Uterus (tissue), 4 donors: ENCODE results near the gene AK4. TPM values are rescaled to one million over a fixed set of nuclear protein-coding genes. Genes with fewer than 3 reads are reported as not detected.
A peak's percentile ranks its signal among the peaks of the same experiment; 100 is the strongest.

Experiments used
- DNase-seq, 2 donors: peaks; one replicate each; pipeline ENCODE4 v3.0.0-alpha.2; 2019 to 2020
- H3K27ac ChIP-seq, 2 donors: fragments of 200-600 bp; sonication (generic); 1 replicate in 1 of 2; 2 replicates in 1 of 2; pipeline ENCODE4 v1.5.1; 2016 to 2018
- H3K27me3 ChIP-seq, 2 donors: fragments of 200-600 bp; sonication (generic); one replicate each; pipeline ENCODE4 v1.5.1; 2018 to 2019; ENCODE audit warnings: control low read depth in 1 of 2
- H3K36me3 ChIP-seq, 2 donors: fragments of 200-600 bp; sonication (generic); one replicate each; pipeline ENCODE4 v1.5.1; 2019; ENCODE audit warnings: control low read depth in 1 of 2
- H3K4me1 ChIP-seq, 2 donors: fragments of 200-600 bp; sonication (generic); one replicate each; pipeline ENCODE4 v1.5.1; 2018 to 2019; ENCODE audit warnings: control low read depth in 1 of 2
- H3K4me3 ChIP-seq, 2 donors: fragments of 200-600 bp; sonication (generic); 1 replicate in 1 of 2; 2 replicates in 1 of 2; pipeline ENCODE4 v1.5.1; 2018 to 2019; ENCODE audit warnings: mild to moderate bottlenecking in 1 of 2
- H3K9me3 ChIP-seq, 2 donors: fragments of 200-600 bp; sonication (generic); one replicate each; pipeline ENCODE4 v1.5.1; 2019; ENCODE audit warnings: control low read depth in 1 of 2
- POLR2A ChIP-seq, 2 donors: fragments of 450-650 bp; IDR thresholded peaks; one replicate each; pipeline ENCODE4 v1.6.1; 2016; ENCODE audit warnings: antibody characterized with exemption in 2 of 2, mild to moderate bottlenecking in 1 of 2, moderate library complexity in 1 of 2
- intact Hi-C: fragments of 100-400 bp; cut with DNase I; formaldehyde crosslinking; loops from one replicate; pipeline ENCODE4 v1.15.1; 2023; ENCODE audit warnings: low total_unique reads
- total RNA-seq, 4 donors: library from RNA; depleted of rRNA in 3 of 4; stranded (reverse); fragments of >200 nt in 3 of 4; gene quantifications; one replicate each; pipeline versions ENCODE4 v1.1.0 to v1.2.4, GENCODE V29; 2014 to 2023
- TF ChIP-seq, protein P1 (sequence below), 4 experiments: fragments of 200-600 bp in 2 of 4; fragments of 450-650 bp in 2 of 4; sonication (generic) in 2 of 4; IDR thresholded peaks; one replicate each; pipeline ENCODE4 v1.5.1; 2016 to 2019; ENCODE audit warnings: antibody characterized with exemption in 4 of 4, mild to moderate bottlenecking in 2 of 4, moderate library complexity in 1 of 4
- donor health status: DM: yes; HTN: yes; CAD: no.

AK4 gene
- total RNA-seq, 4 donors from 2014 or later: 9.5 to 31.5 (median 18.5) TPM

DNA sequence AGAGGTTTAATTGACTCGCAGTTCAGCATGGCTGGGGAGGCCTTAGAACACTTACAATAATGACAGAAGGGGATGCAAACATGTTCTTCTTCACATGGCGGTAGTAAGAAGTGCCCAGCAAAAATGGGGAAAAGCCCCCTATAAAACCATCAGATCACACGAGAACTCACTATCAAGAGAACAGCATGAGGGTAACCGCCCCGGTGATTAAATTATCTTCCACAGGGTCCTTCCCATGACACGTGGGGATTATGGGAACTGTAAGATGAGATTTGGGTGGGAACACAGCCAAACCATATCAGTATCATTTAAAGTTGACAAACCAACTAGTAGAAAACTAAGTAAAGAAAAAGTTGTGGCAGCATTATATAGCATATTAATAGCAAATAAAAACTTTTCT lies 90.0 kb downstream of the AK4 start:
- intact Hi-C loops: no loop called here
- H3K4me1 ChIP-seq: no peaks in the 10 kb centered on the region
- no peak overlapping the region for H3K4me3 ChIP-seq
- peaks cover 0 to 3% of the 10 kb centered on the region in 2 donors for H3K9me3 ChIP-seq
- TF ChIP-seq POLR2A (IDR thresholded peaks at IDR 0.05): no peak
- TF ChIP-seq, protein P1, sequence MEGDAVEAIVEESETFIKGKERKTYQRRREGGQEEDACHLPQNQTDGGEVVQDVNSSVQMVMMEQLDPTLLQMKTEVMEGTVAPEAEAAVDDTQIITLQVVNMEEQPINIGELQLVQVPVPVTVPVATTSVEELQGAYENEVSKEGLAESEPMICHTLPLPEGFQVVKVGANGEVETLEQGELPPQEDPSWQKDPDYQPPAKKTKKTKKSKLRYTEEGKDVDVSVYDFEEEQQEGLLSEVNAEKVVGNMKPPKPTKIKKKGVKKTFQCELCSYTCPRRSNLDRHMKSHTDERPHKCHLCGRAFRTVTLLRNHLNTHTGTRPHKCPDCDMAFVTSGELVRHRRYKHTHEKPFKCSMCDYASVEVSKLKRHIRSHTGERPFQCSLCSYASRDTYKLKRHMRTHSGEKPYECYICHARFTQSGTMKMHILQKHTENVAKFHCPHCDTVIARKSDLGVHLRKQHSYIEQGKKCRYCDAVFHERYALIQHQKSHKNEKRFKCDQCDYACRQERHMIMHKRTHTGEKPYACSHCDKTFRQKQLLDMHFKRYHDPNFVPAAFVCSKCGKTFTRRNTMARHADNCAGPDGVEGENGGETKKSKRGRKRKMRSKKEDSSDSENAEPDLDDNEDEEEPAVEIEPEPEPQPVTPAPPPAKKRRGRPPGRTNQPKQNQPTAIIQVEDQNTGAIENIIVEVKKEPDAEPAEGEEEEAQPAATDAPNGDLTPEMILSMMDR (IDR thresholded peaks at IDR 0.05): no peak
- no peak overlapping the region for H3K27ac ChIP-seq
- no peak for DNase-seq
- no peaks in the 10 kb centered on the region for H3K36me3 ChIP-seq
- H3K27me3 ChIP-seq: no peaks in the 10 kb centered on the region

DNA sequence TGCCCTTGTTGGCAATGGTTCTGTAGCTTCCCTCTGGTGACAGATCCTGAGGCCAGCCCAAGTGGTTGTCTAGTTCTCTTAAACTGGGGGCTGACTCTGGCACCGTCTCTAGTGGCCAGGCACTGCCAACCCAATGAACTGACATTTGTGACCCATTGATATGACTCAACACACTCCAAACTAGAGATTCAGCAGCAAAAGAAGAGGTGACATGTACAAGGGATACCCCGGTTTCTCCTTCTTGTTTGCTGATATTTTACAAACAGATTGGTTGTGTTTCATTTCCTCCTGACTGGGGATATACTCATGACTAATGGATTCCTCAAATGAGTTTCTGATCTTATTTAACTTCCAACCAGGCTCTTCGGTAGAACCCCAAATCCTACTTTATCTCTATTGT lies 95.5 kb downstream of the AK4 start:
- H3K36me3 ChIP-seq: no peaks in the 10 kb centered on the region
- DNase-seq: no peak
- no peak overlapping the region for H3K27ac ChIP-seq
- no peaks in the 10 kb centered on the region for H3K27me3 ChIP-seq
- no peak overlapping the region for H3K4me3 ChIP-seq
- no peaks in the 10 kb centered on the region for H3K9me3 ChIP-seq
- H3K4me1 ChIP-seq: no peaks in the 10 kb centered on the region
- no peak for TF ChIP-seq POLR2A (IDR thresholded peaks at IDR 0.05)
- TF ChIP-seq, protein P1 (IDR thresholded peaks at IDR 0.05): no peak
- intact Hi-C loops: no loop called here

DNA sequence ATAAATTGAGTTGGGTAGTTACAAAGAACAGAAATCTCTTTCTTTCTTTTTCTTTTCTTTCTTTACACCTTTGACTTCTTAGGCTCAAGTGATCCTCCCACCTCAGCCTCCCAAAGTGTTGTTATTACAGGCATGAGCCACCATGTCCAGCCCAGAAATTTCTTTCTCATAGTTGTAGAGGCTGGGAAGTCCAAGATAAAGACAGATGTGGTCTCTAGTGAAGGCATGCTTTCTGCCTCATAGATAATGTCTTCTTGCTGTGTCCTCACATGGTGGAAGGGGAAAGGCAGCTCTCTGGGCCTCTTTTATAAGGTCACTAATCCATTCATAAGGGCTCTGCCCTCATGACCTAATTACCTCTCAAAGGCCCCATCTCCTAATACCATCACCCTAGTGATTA lies 97.3 kb downstream of the AK4 start:
- no peak overlapping the region for H3K27ac ChIP-seq
- no peaks in the 10 kb centered on the region for H3K4me1 ChIP-seq
- no peak for DNase-seq
- no peaks in the 10 kb centered on the region for H3K36me3 ChIP-seq
- no peaks in the 10 kb centered on the region for H3K9me3 ChIP-seq
- intact Hi-C loops: no loop called here
- H3K27me3 ChIP-seq: no peaks in the 10 kb centered on the region
- no peak overlapping the region for H3K4me3 ChIP-seq
- no peak for TF ChIP-seq POLR2A (IDR thresholded peaks at IDR 0.05)
- TF ChIP-seq, protein P1 (IDR thresholded peaks at IDR 0.05): no peak

DNA sequence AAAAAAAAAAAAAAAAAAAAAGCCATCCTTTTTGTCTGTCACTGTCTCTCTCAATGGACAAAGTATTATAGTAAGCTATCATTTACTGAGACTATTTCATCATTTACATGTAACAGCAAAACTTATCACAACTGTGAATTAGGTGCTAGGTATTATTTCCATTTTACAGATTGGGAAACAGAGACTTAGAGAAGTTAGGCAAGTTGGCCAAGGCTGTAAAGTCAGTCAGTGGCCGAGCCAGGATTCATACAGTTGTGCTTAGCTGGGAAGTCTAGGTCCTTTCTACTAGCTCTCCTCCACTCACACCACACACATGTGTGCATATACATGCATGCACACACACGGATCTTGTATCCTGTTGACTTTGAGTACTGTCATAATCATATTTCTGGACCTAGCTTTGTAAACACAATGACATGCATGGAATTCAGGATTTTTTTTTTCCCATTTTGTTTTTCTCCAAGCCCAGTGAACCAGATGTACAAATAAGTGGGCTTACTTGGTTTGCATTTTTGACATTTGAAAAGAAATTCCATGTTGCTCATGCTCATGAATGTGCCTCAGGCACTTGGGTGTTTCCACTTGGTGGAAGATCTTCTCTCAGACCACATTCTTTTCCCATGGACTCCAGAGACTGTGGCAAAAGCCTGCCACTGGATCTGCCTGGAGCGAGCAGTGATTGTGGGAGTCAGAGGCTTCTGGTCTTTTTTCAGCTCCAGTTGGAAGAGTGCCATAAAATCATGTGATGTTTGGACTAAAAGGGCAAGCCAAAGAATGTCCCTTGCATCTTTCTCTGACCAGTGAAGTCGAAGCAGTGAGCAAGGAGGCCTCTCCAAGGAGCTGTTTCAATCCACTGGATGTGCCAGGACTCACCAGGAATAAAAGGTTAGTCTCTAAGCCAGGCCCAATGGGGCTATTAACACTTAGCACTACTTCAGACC lies 99.7 kb downstream of the AK4 start:
- DNase-seq: peak in 1 of 2 donors; percentile 19
- Histone ChIP-seq H3K27ac (no peak overlapping the region), H3K4me1 (no peaks in the 10 kb centered on the region), H3K27me3 (no peaks in the 10 kb centered on the region), H3K4me3 (no peak overlapping the region), H3K36me3 (no peaks in the 10 kb centered on the region), H3K9me3 (no peaks in the 10 kb centered on the region)
- intact Hi-C loops: no loop called here
- TF ChIP-seq, protein P1 (IDR thresholded peaks at IDR 0.05): no peak
- TF ChIP-seq POLR2A (IDR thresholded peaks at IDR 0.05): no peak

DNA sequence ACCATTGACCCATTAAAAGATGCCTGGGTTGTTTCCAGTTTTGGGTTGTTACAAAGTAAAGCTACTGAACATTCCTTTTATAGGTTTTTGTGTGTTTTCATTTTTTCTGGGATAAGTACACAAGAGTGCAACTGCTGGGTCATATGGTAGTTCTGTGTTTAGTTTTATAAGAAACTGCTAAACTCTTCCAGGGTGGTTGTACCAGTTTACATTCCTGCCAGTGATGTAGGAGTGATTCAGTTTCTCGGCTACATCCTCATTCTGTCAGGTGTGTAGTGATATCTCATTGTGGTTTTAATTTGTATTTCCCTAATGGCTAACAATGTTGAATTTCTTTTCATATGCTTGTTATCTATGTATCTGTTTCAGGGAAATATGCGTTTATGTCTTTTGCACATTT lies 102.8 kb downstream of the AK4 start:
- H3K9me3 ChIP-seq: no peaks in the 10 kb centered on the region
- intact Hi-C loops: no loop called here
- H3K27ac ChIP-seq: no peak overlapping the region
- no peaks in the 10 kb centered on the region for H3K4me1 ChIP-seq
- no peak overlapping the region for H3K4me3 ChIP-seq
- no peaks in the 10 kb centered on the region for H3K27me3 ChIP-seq
- H3K36me3 ChIP-seq: no peaks in the 10 kb centered on the region
- TF ChIP-seq POLR2A (IDR thresholded peaks at IDR 0.05): no peak
- TF ChIP-seq, protein P1 (IDR thresholded peaks at IDR 0.05): no peak
- no peak for DNase-seq
